Measurements from ENCODE around the gene CCDC192. TPM values are rescaled to one million over a fixed set of nuclear protein-coding genes. Genes with fewer than 3 reads are reported as not detected.
"Not testable (repeated sequence)": the region's sequence is repeated elsewhere in the genome, so short reads cannot be mapped to it uniquely, and the experiment has no call there.

CCDC192 gene
- total RNA-seq, 1 experiment from 2014 or later = 0.52 TPM

DNA sequence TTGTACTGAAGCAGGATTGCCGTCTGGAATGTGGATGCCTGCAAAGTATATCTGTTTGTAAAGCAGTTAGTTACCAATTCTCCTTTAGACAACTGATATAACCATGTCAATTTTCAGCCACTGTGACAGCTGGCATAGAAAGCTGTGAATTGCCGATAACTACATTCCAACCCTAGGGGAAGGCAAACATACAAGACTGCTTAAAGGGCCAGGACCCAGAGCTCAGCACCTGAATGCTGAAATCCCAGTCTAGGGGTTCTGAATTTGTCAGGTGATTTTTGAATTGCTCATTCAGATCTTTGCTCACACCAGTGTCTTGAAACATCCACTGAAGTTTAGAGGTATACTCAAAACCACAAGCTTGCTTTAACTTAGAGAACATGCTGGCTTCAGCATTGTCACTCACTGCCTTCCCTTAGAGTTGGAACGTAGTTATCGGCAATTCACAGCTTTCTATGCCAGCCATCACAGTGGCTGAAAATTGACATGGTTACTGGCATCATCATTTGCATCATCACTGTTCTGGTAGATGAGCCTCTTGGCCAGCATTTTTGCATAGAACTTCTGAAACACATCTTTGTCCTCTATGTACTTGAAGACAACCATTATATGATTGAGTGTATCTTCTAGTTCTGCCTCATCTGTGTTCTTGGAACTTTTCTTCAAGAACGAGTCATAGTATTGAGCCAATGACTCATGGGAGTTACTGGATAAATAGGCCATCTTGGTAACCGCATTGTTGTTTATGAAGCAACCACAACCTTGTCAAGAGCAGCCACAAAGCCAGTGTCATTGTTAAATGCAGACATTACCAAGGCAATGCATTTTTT is 82.1 kb downstream of the CCDC192 start:
- ChIA-PET POLR2A (no interaction called here), CTCF (no interaction called here)
- Mint-ChIP-seq H3K36me3 (no peaks in the 10 kb centered on the region), H3K27me3 (ENCODE audit: low read depth) (no peaks in the 10 kb centered on the region), H3K4me3 (no peak overlapping the region), H3K4me1 (no peaks in the 10 kb centered on the region), H3K9me3 (peaks cover 4% of the 10 kb centered on the region; the same call in 1 of the 2 replicates), H3K27ac (no peak overlapping the region)
- ATAC-seq = no peak
- DNase-seq (ENCODE audit: low spot score) = no peak
- TF ChIP-seq GRHL2 (CRISPR knock-in tag; IDR thresholded peaks at IDR 0.05; ENCODE audit: insufficient replicate concordance, severe bottlenecking) (no peak), ZNF232 (CRISPR knock-in tag; IDR thresholded peaks at IDR 0.05) (no peak)

DNA sequence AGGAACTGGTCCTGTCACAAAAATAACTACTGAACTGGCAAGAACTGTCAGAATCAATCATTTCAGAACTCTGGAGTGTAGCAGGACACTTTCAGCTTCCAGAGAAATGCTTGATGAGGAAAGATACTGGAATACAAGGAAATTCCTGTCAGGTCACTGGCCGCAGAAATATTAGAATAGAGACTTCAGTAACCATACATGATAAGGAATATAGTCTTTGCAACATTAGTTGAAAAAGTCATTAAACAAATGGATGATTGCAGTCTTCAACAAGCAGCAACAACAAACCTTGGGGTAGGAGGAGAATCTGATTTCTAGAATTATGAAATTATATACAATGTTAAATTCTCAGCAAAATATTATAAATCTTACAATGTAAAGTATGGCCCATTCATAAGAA is 88.2 kb downstream of the CCDC192 start:
- H3K27ac Mint-ChIP-seq = no peak overlapping the region
- CTCF ChIA-PET = no interaction called here
- 0 out of 2 replicates have a peak, but pooled peaks cover 3% of the 10 kb centered on the region for H3K36me3 Mint-ChIP-seq
- POLR2A ChIA-PET = no interaction called here
- ATAC-seq = no peak
- no peaks in the 10 kb centered on the region for H3K4me1 Mint-ChIP-seq
- DNase-seq (ENCODE audit: low spot score) = no peak
- H3K9me3 Mint-ChIP-seq = peaks cover 17% of the 10 kb centered on the region
- TF ChIP-seq OVOL2 (CRISPR knock-in tag; IDR thresholded peaks at IDR 0.05; ENCODE audit: borderline replicate concordance) (no peak), RELA (CRISPR knock-in tag; IDR thresholded peaks at IDR 0.05; ENCODE audit: borderline replicate concordance) (no peak), ETV6 (CRISPR knock-in tag; IDR thresholded peaks at IDR 0.05) (no peak), MXD4 (CRISPR knock-in tag; IDR thresholded peaks at IDR 0.05; ENCODE audit: borderline replicate concordance) (no peak)
- TF ChIP-seq, protein P1, sequence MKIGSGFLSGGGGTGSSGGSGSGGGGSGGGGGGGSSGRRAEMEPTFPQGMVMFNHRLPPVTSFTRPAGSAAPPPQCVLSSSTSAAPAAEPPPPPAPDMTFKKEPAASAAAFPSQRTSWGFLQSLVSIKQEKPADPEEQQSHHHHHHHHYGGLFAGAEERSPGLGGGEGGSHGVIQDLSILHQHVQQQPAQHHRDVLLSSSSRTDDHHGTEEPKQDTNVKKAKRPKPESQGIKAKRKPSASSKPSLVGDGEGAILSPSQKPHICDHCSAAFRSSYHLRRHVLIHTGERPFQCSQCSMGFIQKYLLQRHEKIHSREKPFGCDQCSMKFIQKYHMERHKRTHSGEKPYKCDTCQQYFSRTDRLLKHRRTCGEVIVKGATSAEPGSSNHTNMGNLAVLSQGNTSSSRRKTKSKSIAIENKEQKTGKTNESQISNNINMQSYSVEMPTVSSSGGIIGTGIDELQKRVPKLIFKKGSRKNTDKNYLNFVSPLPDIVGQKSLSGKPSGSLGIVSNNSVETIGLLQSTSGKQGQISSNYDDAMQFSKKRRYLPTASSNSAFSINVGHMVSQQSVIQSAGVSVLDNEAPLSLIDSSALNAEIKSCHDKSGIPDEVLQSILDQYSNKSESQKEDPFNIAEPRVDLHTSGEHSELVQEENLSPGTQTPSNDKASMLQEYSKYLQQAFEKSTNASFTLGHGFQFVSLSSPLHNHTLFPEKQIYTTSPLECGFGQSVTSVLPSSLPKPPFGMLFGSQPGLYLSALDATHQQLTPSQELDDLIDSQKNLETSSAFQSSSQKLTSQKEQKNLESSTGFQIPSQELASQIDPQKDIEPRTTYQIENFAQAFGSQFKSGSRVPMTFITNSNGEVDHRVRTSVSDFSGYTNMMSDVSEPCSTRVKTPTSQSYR (CRISPR knock-in tag; IDR thresholded peaks at IDR 0.05) = no peak
- TF ChIP-seq, protein P2, sequence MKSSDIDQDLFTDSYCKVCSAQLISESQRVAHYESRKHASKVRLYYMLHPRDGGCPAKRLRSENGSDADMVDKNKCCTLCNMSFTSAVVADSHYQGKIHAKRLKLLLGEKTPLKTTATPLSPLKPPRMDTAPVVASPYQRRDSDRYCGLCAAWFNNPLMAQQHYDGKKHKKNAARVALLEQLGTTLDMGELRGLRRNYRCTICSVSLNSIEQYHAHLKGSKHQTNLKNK (CRISPR knock-in tag; IDR thresholded peaks at IDR 0.05) = no peak
- TF ChIP-seq, protein P3, sequence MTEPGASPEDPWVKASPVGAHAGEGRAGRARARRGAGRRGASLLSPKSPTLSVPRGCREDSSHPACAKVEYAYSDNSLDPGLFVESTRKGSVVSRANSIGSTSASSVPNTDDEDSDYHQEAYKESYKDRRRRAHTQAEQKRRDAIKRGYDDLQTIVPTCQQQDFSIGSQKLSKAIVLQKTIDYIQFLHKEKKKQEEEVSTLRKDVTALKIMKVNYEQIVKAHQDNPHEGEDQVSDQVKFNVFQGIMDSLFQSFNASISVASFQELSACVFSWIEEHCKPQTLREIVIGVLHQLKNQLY (CRISPR knock-in tag; IDR thresholded peaks at IDR 0.05) = no peak
- no peaks in the 10 kb centered on the region for H3K27me3 Mint-ChIP-seq (ENCODE audit: low read depth)
- no peak overlapping the region for H3K4me3 Mint-ChIP-seq

DNA sequence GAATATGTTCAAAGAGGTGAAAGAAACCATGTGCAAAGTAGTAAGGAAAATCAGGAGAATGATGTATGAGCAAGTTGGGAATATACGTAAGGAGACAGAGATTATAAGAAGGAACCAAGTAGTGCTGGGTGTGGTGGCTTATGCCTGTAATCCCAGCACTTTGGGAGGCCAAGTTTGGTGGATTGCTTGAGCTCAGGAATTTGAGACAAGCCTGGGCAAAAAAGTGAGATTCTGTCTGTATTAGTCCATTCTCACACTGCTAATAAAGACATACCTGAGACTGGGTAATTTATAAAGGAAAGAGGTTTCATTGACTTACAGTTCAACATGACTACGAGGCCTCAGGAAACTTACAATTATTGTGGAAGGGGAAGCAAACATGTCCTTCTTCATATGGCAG is 88.7 kb downstream of the CCDC192 start:
- H3K4me3 Mint-ChIP-seq; POLR2A ChIA-PET; ATAC-seq; H3K4me1 Mint-ChIP-seq; H3K27me3 Mint-ChIP-seq (ENCODE audit: low read depth); H3K27ac Mint-ChIP-seq; DNase-seq (ENCODE audit: low spot score); CTCF ChIA-PET; H3K36me3 Mint-ChIP-seq: not testable (repeated sequence)
- peaks cover 17% of the 10 kb centered on the region for H3K9me3 Mint-ChIP-seq

DNA sequence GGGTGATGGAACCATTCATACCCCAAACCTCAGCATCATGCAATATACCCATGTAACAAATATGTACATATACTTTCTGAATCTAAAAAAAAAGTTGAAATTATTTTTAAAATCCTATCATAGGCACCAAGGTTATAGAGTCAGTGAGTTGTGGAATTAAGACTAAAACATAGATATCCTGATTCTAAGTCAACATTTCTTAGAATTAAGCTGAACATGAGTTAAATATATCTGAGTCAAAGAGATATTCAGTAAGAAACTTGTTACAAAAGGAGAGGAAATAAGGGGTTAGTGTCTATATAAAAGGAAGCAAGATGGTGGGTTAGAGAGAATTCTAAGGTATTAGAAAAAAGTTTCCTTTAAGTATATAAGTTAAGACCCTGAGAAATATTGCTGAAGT is 89.9 kb downstream of the CCDC192 start:
- no peak overlapping the region for H3K4me3 Mint-ChIP-seq
- H3K36me3 Mint-ChIP-seq = 0 out of 2 replicates have a peak, but pooled peaks cover 3% of the 10 kb centered on the region
- ATAC-seq (no peak), DNase-seq (ENCODE audit: low spot score) (no peak)
- H3K4me1 Mint-ChIP-seq = no peaks in the 10 kb centered on the region
- H3K27ac Mint-ChIP-seq = no peak overlapping the region
- ChIA-PET CTCF (no interaction called here), POLR2A (no interaction called here)
- H3K27me3 Mint-ChIP-seq (ENCODE audit: low read depth) = no peaks in the 10 kb centered on the region
- H3K9me3 Mint-ChIP-seq = peaks cover 17% of the 10 kb centered on the region
- TF ChIP-seq, protein P4, sequence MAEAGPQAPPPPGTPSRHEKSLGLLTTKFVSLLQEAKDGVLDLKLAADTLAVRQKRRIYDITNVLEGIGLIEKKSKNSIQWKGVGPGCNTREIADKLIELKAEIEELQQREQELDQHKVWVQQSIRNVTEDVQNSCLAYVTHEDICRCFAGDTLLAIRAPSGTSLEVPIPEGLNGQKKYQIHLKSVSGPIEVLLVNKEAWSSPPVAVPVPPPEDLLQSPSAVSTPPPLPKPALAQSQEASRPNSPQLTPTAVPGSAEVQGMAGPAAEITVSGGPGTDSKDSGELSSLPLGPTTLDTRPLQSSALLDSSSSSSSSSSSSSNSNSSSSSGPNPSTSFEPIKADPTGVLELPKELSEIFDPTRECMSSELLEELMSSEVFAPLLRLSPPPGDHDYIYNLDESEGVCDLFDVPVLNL (CRISPR knock-in tag; IDR thresholded peaks at IDR 0.05; ENCODE audit: borderline replicate concordance, low read depth) = no peak
- TF ChIP-seq ZNF219 (CRISPR knock-in tag; IDR thresholded peaks at IDR 0.05; ENCODE audit: borderline replicate concordance) = no peak
- TF ChIP-seq, protein P5, sequence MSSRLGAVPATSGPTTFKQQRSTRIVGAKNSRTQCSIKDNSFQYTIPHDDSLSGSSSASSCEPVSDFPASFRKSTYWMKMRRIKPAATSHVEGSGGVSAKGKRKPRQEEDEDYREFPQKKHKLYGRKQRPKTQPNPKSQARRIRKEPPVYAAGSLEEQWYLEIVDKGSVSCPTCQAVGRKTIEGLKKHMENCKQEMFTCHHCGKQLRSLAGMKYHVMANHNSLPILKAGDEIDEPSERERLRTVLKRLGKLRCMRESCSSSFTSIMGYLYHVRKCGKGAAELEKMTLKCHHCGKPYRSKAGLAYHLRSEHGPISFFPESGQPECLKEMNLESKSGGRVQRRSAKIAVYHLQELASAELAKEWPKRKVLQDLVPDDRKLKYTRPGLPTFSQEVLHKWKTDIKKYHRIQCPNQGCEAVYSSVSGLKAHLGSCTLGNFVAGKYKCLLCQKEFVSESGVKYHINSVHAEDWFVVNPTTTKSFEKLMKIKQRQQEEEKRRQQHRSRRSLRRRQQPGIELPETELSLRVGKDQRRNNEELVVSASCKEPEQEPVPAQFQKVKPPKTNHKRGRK (CRISPR knock-in tag; IDR thresholded peaks at IDR 0.05; ENCODE audit: borderline replicate concordance) = no peak
- no peak for TF ChIP-seq NFE2L1 (CRISPR knock-in tag; IDR thresholded peaks at IDR 0.05)
- TF ChIP-seq, protein P6, sequence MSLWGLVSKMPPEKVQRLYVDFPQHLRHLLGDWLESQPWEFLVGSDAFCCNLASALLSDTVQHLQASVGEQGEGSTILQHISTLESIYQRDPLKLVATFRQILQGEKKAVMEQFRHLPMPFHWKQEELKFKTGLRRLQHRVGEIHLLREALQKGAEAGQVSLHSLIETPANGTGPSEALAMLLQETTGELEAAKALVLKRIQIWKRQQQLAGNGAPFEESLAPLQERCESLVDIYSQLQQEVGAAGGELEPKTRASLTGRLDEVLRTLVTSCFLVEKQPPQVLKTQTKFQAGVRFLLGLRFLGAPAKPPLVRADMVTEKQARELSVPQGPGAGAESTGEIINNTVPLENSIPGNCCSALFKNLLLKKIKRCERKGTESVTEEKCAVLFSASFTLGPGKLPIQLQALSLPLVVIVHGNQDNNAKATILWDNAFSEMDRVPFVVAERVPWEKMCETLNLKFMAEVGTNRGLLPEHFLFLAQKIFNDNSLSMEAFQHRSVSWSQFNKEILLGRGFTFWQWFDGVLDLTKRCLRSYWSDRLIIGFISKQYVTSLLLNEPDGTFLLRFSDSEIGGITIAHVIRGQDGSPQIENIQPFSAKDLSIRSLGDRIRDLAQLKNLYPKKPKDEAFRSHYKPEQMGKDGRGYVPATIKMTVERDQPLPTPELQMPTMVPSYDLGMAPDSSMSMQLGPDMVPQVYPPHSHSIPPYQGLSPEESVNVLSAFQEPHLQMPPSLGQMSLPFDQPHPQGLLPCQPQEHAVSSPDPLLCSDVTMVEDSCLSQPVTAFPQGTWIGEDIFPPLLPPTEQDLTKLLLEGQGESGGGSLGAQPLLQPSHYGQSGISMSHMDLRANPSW (CRISPR knock-in tag; conservative IDR thresholded peaks at IDR 0.05; ENCODE audit: low read depth) = no peak
- TF ChIP-seq TCF7 (CRISPR knock-in tag; IDR thresholded peaks at IDR 0.05; ENCODE audit: low read depth) = no peak
- TF ChIP-seq ZNF416 (CRISPR knock-in tag; IDR thresholded peaks at IDR 0.05) = no peak
- no peak for TF ChIP-seq GRHL2 (CRISPR knock-in tag; IDR thresholded peaks at IDR 0.05; ENCODE audit: insufficient replicate concordance, severe bottlenecking)
- TF ChIP-seq NFYB (CRISPR knock-in tag; conservative IDR thresholded peaks at IDR 0.05; ENCODE audit: low read depth) = no peak
- TF ChIP-seq NR3C1 (CRISPR knock-in tag; conservative IDR thresholded peaks at IDR 0.05; ENCODE audit: low read depth) = no peak
- no peak for TF ChIP-seq JAZF1 (CRISPR knock-in tag; IDR thresholded peaks at IDR 0.05)

Measured in WTC11 (cell line).